OCI-M1 (cell line): ENCODE data around the gene ICAM5.
"Not testable (repeated sequence)": the region's sequence is repeated elsewhere in the genome, so short reads cannot be mapped to it uniquely, and the experiment has no call there.

ENCODE experiments used
- DNase-seq: peaks from one replicate; lab custom pipeline; 2025; lab: John Stamatoyannopoulos, UW

The ICAM5 gene

DNA sequence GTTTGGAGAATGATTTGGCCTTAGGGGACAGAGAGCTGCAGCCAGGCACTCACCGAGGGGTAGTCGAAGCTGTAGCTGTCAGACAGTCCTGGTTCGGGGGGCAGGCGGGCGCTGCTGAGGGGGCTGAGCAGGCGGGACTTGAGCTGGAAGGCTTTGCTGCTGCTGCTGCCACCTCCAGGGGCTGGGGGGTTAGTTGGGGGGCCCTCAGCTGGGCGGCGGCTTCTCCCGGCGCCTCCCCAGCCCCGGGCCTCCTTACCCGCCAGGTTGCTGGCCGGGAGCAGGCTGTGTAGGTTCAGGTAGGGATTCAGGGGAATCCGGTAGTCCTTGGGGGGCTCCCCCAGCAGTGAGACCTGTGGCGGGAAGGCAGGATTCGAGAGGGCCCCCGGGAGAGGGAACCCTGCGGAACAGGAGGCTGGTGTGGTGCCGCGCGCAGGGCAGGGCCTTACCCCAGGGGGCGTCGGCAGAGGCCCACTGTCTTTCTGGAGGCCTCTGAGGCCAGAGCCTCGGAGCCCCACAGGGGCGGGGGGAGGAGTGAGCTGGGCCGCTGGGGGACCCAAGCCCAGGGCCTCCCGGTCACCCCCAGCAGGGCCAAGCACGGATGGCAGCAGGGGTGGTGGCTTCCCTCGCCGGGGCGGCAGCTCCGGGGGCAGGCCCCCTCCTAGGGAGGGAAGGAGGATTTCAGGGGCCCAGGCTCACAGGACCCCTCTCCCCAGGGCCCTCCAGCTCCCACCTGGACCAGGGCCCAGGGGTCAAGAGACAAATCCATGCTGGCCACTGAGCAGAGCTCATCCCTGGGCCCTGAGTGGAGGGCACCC lies 31.1 kb downstream of the ICAM5 start:
- no peak for DNase-seq

- no peak for DNase-seq
Observed at GRCh38 chr19:10321417-10321797, 31.7 kb downstream of the ICAM5 start.

GRCh38 chr19:10321874-10322835 lies 32.4 kb downstream of the ICAM5 start:
- no peak for DNase-seq

GRCh38 chr19:10325732-10326131 lies 36.0 kb downstream of the ICAM5 start:
- DNase-seq, result no peak

DNA sequence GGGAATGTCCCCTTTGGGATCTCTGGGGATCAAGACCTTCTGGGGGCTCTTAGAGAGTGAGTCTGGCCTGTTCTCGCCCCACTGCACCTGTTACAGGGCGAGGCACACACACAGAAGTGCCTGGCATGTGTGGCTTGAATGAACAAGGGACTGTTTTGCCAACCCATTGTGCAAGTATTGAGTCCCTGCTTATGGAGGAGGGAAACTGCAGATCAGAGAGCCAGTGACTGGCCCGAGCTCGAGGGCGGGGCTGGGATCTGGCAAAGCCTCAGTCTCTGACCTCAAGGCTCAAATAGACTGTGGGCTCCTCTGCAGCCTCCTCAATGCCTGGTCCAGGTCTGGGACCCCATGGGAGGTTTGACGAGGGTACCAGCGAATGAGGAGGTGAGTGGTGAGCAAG lies 38.0 kb downstream of the ICAM5 start:
- no peak for DNase-seq

GRCh38 chr19:10328558-10329429 lies 39.0 kb downstream of the ICAM5 start:
- DNase-seq, result no peak

- no peak for DNase-seq
Observed at GRCh38 chr19:10329555-10329954, 39.8 kb downstream of the ICAM5 start.

- no peak for DNase-seq
Observed at GRCh38 chr19:10332158-10332964, 42.6 kb downstream of the ICAM5 start.

DNA sequence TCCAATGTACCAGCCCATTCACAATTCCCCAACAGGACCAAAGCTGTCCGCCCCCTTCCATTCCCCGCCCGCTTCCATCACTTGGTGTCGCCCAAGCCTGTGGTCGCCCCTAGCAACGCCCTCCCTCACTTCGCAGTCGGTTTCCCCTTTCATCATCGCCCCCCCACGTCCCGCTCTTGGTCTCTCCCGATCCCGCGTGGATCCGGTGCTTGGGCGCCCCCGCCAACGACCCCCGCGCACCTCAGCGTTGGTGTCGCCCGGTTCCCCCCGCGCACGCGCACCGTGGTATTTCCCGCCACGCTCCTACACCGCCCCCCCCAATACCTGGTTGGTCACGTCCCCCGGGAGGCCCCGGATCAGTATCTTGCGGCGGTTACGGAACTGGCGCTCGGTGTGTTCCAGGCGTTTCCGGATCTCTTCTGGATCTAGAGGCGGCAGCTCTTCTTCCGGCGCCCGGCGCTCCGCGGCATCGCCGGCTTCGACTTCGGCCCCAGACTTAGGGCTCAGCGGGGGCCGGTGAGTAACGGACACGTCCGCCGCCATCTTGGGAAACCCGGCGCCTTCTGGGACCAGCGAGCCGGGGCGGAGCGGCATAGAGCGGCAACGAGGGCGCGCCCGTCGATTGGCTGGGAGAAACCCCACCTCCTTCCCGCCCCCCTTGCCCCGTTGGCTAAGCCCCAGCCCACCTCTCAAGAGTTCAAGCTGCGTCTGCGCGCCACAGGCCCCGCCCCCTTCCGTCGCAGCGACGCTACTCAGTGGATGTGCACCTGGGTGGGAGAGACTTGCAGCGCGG lies 43.4 kb downstream of the ICAM5 start, which contains the start of gene RAVER1:
Gene RAVER1 (minus strand): TSS at position 565 of the 793 bp plus-strand sequence. CDS start 22 bp downstream, at position 543.
- DNase-seq, result peak; percentile 100

DNA sequence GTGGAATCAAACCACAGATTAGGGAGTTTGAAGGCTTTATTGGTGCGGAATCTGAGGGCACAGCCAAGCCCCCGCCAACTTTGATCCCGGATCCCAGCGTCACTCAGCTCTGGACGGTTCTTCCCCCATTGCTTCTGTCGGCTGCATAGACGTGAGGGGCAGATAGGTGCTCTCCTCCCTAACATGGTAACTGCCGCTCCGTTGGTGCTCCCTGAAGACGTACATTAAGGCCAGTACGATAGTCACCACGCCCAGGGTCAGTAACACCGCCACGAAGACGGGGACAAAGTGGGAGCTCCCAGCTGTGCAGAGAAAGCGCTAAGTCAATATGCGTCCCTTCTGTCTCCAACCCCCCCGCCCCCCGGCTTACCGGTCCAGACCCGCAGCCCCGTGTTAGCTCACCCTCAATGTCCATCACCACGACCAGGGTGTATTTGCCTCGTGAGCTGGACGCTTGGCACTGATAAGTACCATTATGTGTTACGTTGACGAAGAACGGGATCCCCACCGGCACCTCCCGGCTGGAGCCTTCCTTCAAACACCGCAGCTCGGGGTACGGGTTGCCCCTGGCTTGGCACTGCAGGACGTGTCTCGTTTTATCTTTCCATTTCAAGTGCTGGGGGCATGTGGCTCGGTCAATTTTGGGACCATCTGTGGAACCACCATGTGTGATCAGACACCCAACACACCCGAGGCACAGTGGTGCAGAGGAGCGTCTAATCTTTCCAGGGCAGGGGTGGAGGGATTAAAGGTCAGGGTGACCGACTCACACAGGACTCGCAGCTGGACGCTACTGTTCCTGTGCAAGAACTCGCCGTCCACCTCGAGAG lies 44.2 kb downstream of the ICAM5 start:
- DNase-seq, result no peak

DNA sequence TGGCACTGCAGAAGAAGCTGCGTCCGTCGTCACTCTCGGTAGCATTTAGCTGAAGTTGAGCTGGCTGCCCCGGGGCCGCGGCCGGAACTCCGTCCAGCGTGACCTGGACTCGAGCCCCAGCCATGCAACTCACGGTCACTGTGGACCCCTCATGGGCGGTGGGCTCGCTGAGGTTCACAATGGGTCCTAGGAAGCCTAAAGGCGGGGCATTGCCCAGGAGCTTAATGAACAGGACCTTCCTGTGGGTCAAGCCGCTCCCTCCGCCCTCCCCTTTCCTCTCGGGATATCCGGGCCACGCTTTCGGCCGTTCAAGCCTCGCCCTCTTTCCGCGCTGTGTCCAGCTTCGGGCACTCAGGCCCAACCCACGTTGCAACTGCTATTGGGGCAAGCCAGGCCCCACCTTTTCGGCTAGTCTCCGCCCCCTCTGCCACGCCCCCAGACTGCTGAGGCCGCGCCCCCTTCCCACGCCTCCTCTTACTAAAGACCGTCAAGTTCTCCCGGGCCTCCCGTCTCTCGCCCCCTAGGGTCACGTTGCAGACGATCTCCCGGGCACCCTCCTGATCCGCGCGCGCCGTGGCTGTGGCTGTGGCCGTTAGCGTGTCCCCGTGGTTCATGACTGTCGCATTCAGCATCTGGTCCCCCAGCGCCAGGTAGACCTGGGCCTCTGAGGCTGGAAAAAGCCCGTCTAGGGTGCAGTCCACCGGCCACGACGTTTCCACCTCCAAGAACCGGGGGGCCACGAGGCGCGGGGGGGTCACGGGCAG lies 45.0 kb downstream of the ICAM5 start:
- DNase-seq, result no peak

- DNase-seq, result no peak
Observed at GRCh38 chr19:10335352-10335985, 45.7 kb downstream of the ICAM5 start.

DNA sequence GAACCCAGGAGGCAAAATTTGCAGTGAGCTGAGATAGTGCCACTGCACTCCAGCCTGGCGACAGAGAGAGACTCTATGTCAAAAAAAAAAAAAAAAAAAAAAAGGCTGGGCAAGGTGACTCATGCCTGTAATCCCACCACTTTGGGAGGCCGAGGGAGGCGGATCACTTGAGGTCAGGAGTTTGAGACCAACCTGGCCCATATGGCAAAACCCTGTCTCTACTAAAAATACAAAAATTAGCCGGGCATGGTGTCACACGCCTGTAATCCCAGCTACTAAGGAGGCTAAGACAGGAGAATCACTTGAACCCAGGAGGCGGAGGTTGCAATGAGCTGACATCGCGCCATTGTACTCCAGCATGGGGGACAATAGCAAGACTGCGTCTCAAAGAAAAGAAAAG lies 47.0 kb downstream of the ICAM5 start:
- not testable (repeated sequence) for DNase-seq

GRCh38 chr19:10338940-10339339 lies 49.2 kb downstream of the ICAM5 start:
- DNase-seq, result no peak

DNA sequence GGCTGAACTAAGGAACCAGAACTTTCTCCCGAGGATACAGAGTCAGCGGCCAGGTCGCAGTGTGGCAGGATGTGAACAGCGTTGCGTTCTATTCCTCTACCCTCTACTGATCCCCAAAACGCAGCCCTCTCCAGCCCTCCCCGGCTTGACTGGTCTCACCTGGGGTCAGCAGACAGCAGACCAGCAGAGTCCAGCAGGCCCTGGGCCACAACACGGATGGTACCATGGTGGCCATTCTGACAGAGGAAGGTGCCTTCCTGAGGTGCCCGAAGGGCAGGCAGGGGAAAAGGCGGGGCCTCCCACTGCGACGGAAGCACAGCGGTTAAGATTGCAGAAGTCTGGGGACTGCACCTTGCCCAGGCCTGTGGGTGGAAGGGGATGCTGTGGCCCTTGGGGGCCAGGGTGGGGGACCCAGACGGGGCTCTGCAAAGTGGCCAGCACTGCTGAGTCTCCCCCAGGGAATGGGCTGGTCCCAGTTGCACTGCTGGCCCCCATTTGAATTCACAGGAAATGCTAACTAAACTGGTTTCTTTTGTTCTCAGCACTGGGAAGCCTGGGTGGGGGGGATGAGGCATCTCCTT lies 49.7 kb downstream of the ICAM5 start, which contains the start of gene ICAM3:
Gene ICAM3 (minus strand): TSS at position 245 of the 581 bp plus-strand sequence. CDS start 10 bp downstream, at position 235.
- DNase-seq, result no peak

DNA sequence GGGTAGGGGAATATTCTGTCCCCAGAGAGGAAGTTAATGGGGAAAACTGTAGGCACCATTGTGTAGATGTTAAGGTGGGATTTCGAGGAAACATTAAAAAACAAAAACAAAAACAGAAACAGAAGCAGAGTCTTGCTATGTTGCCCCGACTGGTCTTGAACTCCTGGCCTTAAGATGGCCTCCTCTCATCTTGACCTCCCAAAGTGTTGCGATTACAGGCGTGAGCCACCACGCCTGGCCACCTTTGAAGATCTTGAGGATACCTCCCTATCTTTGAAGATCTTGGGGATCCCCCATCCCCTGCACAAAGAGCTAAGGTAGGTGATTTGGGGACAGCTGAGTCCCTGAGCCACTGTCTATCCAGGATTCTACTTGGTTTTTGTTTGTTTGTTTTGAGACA lies 50.2 kb downstream of the ICAM5 start:
- no peak for DNase-seq

DNA sequence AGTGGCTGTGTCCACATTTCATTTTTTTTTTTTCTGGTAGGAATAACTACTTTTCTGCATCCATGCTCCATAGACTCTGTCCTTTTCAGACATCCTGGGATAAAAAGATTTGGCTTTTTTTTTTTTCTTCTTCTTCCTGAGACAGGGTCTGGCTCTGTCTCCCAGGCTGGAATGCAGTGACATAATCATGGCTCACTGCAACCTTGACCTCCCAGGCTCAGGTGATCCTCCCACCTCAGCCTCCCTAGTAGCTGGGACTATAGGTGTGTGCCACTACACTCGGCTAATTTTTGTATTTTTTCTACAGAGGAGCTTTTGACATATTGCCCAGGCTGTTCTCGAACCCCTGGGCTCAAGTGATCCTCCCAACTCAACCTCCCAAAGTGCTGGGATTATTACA lies 53.7 kb downstream of the ICAM5 start:
- no peak for DNase-seq
